Neuron (in vitro differentiated cells): ENCODE measurements around the gene TPSAB1.

Experiments used
- H2AFZ ChIP-seq: one replicate; pipeline ENCODE4 v1.6.1; 2013; ENCODE audit warnings: low read depth, mild to moderate bottlenecking, inconsistent platforms, low read length, moderate library complexity
- H3K27me3 ChIP-seq: one replicate; pipeline ENCODE4 v1.6.1; 2013; ENCODE audit warnings: low read length; ENCODE audit not compliant: insufficient read depth
- H3K36me3 ChIP-seq: one replicate; pipeline ENCODE4 v1.6.1; 2013; ENCODE audit warnings: low read length; ENCODE audit not compliant: insufficient read depth
- H3K4me1 ChIP-seq: one replicate; pipeline ENCODE4 v1.6.1; 2013; ENCODE audit warnings: low read length; ENCODE audit not compliant: insufficient read depth
- H3K4me3 ChIP-seq: 2 replicates; pipeline ENCODE4 v1.5.1; 2013; ENCODE audit warnings: mild to moderate bottlenecking, low read length, moderate library complexity
- H3K9me3 ChIP-seq: one replicate; pipeline ENCODE4 v1.6.1; 2013; ENCODE audit warnings: low read length

Gene TPSAB1

DNA sequence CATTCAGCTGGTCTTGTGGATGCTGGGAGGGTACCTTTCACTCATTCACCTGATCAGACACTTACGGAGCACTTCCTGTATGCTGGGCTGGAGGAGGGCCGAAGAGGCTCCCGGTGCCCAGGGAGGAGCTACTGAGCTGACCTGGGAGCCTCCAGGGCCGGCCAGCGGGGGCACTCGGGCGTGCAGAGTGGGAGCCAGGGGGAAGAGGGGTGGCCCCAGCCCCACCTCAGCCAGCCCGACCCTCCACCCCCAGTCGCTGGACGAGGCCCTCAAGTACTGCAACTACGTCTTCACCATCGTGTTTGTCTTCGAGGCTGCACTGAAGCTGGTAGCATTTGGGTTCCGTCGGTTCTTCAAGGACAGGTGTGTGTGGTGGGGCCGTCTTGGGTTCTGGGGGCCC, 25.8 kb upstream of the TPSAB1 start:
- no peaks in the 10 kb centered on the region for H3K9me3 ChIP-seq
- peaks cover 15% of the 10 kb centered on the region for H3K36me3 ChIP-seq
- H3K27me3 ChIP-seq, result no peaks in the 10 kb centered on the region
- H2AFZ ChIP-seq, result no peak overlapping the region
- H3K4me3 ChIP-seq, result no peak overlapping the region
- H3K4me1 ChIP-seq, result no peaks in the 10 kb centered on the region

- Histone ChIP-seq H3K36me3 (peaks cover 13% of the 10 kb centered on the region), H3K27me3 (no peaks in the 10 kb centered on the region), H2AFZ (no peak overlapping the region), H3K4me3 (no peak overlapping the region), H3K4me1 (no peaks in the 10 kb centered on the region), H3K9me3 (no peaks in the 10 kb centered on the region)
Measured at GRCh38 chr16:1215574-1216295, 24.8 kb upstream of the TPSAB1 start.

DNA sequence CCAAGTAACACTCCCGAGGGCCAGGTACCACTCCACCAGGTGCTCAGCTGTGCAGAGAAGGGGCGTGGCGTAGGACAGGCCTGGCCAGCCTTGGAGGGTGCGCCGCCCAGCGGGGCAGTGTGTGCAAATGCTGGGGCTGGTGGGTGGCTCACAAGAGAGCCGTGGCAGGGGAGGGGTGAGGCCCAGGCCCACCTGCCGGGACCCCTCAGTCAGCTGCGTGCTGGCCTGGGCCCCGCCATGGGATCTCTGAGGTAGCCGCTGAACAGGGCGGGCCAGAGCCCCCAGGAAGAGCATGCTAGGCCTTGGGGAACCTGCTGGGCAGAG, 24.2 kb upstream of the TPSAB1 start:
- no peak overlapping the region for H2AFZ ChIP-seq
- H3K27me3 ChIP-seq, result no peaks in the 10 kb centered on the region
- H3K36me3 ChIP-seq, result peaks cover 13% of the 10 kb centered on the region
- H3K9me3 ChIP-seq, result no peaks in the 10 kb centered on the region
- H3K4me1 ChIP-seq, result no peaks in the 10 kb centered on the region
- no peak overlapping the region for H3K4me3 ChIP-seq

DNA sequence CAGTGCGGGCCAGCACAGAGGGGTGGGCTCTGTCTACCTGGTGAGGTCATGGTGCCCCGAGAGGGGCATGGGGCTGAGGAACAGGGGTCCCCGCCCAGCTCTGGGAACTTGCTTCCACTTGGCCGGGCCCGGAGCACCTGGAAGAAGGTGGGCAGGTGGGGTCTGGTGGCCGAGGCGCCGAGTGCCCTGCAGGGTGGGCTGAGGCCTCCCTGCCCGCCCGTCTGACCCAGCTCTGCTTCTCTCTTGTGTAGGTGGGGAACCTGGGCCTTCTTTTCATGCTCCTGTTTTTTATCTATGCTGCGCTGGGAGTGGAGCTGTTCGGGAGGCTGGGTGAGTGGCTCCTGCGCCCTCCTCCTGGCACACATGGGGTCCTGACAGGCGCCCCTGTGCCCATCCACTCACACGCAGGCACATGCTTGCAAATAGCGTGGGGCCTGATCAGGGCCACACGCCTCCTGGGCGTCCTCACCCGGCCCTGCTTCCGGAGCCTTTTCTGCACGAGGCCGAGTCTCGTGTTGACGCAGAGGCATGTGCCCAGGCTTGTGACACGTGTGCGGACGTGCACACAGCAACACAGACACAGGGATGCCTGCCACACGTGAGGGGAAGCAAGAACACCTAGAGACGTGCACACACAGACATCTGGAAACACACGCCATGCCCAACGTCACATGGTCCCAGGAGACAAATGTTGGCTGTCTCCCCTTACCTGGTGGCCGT, 23.7 kb upstream of the TPSAB1 start:
- H3K36me3 ChIP-seq, result peaks cover 10% of the 10 kb centered on the region
- no peak overlapping the region for H3K4me3 ChIP-seq
- H3K4me1 ChIP-seq, result no peaks in the 10 kb centered on the region
- no peaks in the 10 kb centered on the region for H3K9me3 ChIP-seq
- no peaks in the 10 kb centered on the region for H3K27me3 ChIP-seq
- H2AFZ ChIP-seq, result no peak overlapping the region

GRCh38 chr16:1217526-1217925, 23.0 kb upstream of the TPSAB1 start:
- Histone ChIP-seq H3K4me3 (no peak overlapping the region), H3K9me3 (no peaks in the 10 kb centered on the region), H2AFZ (no peak overlapping the region), H3K36me3 (peaks cover 10% of the 10 kb centered on the region), H3K4me1 (no peaks in the 10 kb centered on the region), H3K27me3 (no peaks in the 10 kb centered on the region)

DNA sequence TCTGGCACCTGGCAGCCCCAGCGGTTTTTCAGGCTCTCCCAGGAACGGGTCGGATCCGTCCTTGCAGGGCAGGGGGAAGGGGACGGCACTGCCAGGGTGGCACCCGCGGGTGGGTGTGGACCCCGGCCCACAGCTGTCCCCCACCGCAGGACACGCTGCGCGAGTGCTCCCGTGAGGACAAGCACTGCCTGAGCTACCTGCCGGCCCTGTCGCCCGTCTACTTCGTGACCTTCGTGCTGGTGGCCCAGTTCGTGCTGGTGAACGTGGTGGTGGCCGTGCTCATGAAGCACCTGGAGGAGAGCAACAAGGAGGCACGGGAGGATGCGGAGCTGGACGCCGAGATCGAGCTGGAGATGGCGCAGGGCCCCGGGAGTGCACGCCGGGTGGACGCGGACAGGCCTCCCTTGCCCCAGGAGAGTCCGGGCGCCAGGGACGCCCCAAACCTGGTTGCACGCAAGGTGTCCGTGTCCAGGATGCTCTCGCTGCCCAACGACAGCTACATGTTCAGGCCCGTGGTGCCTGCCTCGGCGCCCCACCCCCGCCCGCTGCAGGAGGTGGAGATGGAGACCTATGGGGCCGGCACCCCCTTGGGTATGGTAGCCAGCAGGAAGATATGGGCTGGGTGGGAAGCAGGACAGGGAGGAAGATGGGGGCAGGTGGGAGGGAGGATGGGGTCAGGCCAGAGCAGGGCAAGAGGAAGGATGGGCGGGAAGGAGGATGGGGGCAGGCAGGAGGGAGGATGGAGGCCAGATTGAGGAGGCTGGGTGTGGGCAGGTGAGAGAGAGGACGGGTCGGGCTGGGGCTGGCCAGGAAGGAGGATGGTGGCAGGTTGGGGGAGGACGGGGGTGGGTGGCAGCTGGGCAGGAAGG, 22.2 kb upstream of the TPSAB1 start:
- Histone ChIP-seq H3K4me1 (no peaks in the 10 kb centered on the region), H2AFZ (no peak overlapping the region), H3K36me3 (peaks cover 10% of the 10 kb centered on the region), H3K4me3 (no peak overlapping the region), H3K27me3 (no peaks in the 10 kb centered on the region), H3K9me3 (no peaks in the 10 kb centered on the region)

DNA sequence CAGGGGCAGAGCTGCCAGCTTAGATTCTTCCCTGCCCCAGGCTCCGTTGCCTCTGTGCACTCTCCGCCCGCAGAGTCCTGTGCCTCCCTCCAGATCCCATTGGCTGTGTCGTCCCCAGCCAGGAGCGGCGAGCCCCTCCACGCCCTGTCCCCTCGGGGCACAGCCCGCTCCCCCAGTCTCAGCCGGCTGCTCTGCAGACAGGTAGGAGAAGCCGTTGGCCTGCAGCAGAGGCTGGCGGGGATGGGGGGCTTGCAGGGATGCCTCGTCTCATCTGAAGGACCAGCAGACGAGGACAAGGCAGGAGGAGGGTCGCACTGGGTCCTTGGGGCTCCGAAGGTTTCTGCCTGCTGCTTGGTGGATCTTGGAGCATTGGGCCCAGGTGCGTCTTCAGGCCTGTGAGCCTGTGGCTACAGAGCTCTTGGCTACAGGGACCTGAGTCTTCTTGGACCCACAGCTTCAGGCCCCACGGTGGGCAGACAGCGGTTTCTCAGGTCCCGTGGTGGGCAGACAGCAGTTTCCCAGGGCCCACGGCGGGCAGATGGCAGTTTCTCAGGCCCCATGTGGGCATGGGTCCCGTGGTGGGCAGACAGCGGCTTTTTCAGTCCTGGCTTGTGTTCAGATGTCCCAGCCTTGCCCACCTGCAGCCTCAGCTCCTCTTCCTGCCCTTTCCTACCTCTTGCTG, 21.4 kb upstream of the TPSAB1 start:
- Histone ChIP-seq H3K4me1 (no peaks in the 10 kb centered on the region), H2AFZ (no peak overlapping the region), H3K9me3 (no peaks in the 10 kb centered on the region), H3K27me3 (no peaks in the 10 kb centered on the region), H3K36me3 (peaks cover 10% of the 10 kb centered on the region), H3K4me3 (no peak overlapping the region)

DNA sequence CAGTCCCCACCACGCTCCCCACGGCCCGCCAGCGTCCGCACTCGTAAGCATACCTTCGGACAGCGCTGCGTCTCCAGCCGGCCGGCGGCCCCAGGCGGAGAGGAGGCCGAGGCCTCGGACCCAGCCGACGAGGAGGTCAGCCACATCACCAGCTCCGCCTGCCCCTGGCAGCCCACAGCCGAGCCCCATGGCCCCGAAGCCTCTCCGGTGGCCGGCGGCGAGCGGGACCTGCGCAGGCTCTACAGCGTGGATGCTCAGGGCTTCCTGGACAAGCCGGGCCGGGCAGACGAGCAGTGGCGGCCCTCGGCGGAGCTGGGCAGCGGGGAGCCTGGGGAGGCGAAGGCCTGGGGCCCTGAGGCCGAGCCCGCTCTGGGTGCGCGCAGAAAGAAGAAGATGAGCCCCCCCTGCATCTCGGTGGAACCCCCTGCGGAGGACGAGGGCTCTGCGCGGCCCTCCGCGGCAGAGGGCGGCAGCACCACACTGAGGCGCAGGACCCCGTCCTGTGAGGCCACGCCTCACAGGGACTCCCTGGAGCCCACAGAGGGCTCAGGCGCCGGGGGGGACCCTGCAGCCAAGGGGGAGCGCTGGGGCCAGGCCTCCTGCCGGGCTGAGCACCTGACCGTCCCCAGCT, 20.3 kb upstream of the TPSAB1 start:
- Histone ChIP-seq H2AFZ (no peak overlapping the region), H3K27me3 (no peaks in the 10 kb centered on the region), H3K4me1 (no peaks in the 10 kb centered on the region), H3K4me3 (no peak overlapping the region), H3K36me3 (peaks cover 10% of the 10 kb centered on the region), H3K9me3 (no peaks in the 10 kb centered on the region)

- no peaks in the 10 kb centered on the region for H3K4me1 ChIP-seq
- no peaks in the 10 kb centered on the region for H3K27me3 ChIP-seq
- no peaks in the 10 kb centered on the region for H3K9me3 ChIP-seq
- no peak overlapping the region for H2AFZ ChIP-seq
- H3K36me3 ChIP-seq, result peaks cover 10% of the 10 kb centered on the region
- H3K4me3 ChIP-seq, result no peak overlapping the region
Measured at GRCh38 chr16:1220841-1221627, 19.5 kb upstream of the TPSAB1 start.

DNA sequence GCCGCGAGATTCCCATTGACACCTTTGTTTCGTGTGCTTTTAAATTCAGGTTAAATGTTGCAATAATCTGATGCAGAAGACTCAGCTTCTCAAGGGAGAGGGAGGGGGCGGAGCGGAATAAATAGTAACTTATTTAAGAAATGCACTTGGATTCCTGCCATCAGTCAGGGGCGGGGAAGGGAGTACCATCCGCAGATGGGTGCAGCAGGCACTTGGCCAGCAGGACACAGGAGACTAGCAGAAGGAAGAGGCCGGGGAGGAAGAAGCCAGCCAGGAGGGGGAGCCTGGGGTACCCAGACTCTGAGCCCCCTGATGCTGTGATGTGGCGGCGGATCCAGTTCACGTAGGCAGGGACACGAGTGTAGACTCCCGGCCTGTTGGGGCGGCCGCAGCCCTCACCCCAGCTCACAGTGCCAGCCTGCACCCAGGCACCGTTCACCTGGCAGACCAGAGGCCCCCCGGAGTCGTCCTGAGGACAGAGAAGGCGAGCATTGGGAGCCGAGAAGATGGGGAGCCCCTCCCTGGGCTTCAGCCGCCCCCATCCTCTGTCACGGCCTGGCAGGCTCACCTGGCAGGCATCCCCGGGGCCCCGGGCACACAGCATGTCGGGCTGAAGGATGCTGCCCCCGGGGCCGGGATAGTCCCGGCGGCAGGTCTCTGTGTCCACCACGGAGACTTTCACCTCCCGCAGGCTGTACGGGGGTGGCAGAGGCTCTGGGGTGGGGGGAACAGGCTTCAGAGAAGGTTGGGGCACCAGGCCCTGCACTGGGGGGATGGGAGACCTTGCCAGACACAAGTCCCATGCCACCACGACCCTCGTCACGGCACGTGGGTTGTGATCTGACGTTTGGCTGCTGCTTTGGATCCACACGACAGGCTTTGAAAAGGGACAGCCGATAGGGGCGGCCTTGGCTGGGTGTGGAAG, 18.6 kb upstream of the TPSAB1 start:
- Histone ChIP-seq H3K9me3 (no peaks in the 10 kb centered on the region), H3K4me1 (no peaks in the 10 kb centered on the region), H3K4me3 (no peak overlapping the region), H3K36me3 (peaks cover 10% of the 10 kb centered on the region), H2AFZ (no peak overlapping the region), H3K27me3 (no peaks in the 10 kb centered on the region)

DNA sequence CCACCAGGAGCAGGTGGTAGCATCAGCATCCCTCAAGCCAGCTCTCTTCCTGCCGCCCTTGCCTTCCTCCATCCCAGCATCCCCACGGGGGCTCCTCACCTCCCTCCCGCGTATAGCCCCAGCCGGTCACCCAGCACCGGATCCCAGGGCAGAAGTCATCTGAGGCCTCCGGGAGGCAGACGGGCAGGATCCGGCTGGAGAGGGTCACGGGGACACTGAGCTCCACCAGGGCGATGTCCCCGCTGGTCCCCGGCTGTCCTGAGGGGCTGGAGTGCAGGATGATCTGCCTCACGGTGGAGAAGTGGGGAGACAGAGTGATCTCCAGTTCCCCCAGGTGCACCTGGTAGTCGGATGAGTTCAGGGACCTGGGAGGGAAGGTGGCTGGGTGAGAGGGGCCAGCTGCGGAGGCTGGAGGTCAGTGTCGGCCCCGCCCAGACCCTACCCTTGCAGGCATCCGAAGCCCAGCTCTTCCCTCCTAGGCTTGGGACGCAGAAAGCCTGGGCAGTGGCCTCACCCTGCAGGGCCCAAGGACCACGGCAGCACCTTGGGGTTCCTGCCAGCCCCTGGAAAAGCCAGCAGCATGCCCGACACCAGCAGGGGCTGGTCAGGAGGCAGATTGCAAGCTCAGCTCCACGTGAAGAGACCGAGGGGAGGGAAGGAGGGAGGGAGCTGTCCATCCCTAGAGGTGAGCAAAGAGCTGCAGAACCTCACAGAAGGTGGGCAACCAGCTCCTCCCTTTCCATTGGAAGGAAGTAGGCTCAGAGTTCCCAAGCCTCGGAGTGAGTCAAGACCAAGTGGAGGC, 17.8 kb upstream of the TPSAB1 start:
- H2AFZ ChIP-seq, result no peak overlapping the region
- no peaks in the 10 kb centered on the region for H3K9me3 ChIP-seq
- H3K36me3 ChIP-seq, result peaks cover 9% of the 10 kb centered on the region
- H3K27me3 ChIP-seq, result no peaks in the 10 kb centered on the region
- H3K4me3 ChIP-seq, result no peak overlapping the region
- no peaks in the 10 kb centered on the region for H3K4me1 ChIP-seq
